Stimulated activated CD8-positive, alpha-beta memory T cell treated with anti-CD3 and anti-CD28 coated beads, Interleukin-12 subunit alpha, Interleukin-12 subunit beta, amount 100 ng/mL, for 1 hour (primary cell): ENCODE data around the gene PRMT7.

Experiments
- DNase-seq: peaks from one replicate; pipeline ENCODE4 v3.0.0-alpha.2; 2020; ENCODE audit warnings: low read depth

The PRMT7 gene

DNA sequence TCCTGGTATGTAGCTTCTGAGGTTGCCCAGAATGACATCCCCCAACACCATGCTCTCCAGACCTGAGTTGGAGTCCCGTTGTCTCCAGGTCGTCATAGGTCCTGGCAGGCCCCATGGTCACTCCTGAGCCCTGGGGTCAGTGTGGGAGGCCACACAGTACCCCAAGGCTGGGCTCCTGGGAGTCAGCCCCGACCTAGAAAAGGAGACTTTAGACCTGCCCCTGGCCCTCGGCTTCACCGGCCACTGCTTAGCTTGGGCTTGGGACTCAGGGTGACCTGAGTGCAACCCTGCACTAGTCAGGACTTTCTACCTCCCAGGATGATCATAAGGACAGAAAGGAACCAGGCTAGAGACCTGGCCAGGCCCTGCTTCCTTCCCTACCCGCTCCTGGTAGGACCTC lies 65.8 kb downstream of the PRMT7 start:
- no peak for DNase-seq

GRCh38 chr16:68377221-68377620 lies 66.4 kb downstream of the PRMT7 start:
- DNase-seq = no peak

DNA sequence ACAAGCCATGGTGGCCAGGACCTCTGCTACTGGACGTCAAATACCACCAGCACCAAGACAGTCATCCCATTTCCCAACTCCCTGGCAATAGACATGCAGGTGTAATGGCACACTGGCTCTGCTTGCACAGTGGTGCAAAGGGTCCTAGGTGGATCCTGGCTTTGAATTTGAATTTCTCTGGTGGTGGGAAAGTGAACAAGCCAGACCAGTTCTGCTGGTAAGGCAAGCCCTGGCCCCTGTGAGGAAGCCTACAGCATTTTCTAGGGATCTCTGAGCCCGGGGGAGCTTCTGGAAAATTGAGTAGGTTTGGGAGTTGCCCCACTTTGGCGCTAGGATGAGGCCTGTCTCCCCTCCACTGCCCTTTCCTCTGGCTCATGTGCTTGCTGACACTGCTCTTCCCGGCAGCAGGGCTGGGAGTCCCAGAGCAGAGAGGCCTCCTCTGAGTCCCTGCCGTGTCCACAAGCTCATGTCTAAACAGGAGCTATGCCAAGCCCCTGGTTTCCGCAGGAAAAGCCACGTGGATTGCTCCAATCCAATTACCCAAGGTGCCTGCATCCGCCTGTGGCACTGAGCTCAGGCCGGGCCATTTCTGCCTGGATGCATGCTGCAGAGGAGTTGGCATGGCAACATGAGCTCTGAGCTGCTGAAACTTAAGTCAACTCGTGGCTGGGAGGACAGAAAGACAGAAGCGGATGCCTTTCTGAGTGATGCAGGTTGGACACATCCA lies 67.0 kb downstream of the PRMT7 start:
- DNase-seq = no peak

DNA sequence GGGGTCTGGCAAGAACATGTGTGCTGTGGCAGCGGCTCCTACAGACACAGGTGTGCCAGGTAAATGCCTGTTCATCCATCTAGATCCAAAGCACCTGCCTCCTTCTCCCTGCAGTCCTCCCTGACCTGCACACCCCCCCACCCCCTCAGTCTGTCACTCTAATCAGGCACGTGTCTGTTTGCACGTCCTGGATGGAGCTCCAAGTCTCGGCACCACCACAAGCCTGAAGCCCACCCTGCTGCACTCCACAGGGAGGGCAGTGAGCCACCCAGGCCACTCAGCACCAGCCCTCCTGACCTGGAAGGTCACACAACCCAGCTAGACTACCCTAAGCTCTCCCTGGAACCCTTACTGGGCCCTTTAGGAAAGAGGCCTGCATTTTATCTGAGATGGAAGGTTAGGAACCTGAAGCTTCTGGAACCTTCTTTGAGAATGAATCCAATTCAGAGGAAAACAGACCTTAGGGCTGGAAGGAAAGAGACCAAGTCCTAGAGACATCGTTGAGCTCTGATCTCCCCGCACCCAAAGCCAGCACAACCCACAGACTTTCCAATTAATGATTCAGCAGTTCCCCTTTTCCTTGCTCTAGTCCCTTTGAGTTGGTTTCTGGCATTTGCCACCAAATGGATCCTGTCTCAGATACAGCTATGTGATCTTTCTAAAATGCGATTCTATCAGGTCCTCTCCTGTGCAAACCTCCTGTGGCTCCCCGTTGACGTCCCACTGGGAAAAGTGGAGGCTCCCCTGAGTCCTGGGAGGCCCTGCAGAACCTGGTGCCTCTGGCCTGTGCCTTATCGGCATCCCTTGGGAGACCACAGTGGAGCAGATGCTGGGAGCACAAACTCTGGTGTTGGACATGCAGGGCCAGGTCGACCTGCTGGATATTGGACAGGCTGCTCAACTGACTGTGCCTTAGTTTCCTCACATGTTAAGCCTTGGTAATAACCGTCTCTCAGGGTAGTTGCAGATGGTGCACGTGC lies 67.9 kb downstream of the PRMT7 start:
- no peak for DNase-seq

DNA sequence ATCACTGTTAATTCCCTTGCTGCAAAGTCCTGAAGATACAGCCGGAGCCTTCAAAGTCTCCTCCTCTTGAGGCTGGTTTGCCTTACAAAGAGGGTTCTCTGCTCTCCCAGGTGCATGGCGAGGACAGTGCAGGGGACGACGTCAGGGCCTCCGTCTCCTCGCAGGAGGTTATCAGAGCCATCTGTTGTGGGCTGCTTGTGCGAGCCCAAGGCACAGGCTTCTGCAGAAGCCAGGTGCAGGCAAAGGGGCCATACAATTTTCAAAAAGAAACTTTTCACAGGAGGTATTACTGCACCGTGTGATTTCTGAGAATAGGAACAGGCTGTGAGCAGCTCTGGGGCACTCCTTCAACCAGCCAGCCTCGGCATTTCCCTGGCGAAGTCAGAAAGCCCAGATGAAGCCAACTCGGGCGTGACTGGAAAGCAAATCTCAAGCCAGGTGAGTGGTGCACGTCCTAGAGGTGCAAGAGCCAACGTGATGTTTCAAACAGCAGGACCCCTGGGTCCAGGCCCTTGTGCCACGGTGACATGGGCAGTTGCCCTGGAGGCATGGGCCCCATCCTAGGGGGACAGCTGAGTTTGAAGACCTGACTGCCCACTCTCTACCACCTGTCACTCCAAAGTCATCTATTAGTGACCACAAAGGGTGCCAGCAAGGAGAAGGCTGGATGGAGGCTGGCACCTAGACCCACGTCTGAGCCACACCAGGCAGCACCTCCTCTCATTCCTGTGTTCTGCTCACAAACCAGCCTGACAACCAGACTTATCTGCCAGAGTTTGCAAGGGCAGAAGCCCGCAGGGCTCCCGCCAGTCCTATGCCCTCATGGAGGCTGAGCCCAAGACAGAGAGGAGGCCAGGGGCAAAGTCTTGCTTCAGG lies 68.9 kb downstream of the PRMT7 start:
- DNase-seq = no peak

DNA sequence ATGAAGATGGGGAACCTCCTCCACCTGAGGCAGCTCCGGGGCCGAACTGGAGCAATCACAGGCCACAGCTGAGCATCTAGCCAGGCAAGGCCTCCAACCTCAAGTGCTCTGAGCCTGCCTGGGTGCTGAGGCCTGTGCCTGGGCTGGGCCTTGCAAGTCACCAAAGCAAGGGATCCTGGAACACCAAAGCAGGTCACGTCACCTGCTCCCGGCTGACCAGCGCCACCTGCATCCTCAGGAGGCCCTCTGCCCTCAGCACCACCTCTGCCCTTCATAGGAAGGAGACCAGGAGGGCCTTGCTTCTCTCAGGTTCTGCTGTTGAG lies 69.5 kb downstream of the PRMT7 start:
- DNase-seq = no peak

- DNase-seq = no peak
These were observed 70.0 kb downstream of the PRMT7 start for GRCh38 chr16:68380676-68381362.

- no peak for DNase-seq
These were observed 70.5 kb downstream of the PRMT7 start for GRCh38 chr16:68381363-68381724.

- DNase-seq = no peak
These were observed 71.5 kb downstream of the PRMT7 start for GRCh38 chr16:68382296-68382718.

- no peak for DNase-seq
These were observed 73.0 kb downstream of the PRMT7 start for GRCh38 chr16:68383858-68384257.

GRCh38 chr16:68384288-68385161 lies 73.7 kb downstream of the PRMT7 start:
- no peak for DNase-seq

DNA sequence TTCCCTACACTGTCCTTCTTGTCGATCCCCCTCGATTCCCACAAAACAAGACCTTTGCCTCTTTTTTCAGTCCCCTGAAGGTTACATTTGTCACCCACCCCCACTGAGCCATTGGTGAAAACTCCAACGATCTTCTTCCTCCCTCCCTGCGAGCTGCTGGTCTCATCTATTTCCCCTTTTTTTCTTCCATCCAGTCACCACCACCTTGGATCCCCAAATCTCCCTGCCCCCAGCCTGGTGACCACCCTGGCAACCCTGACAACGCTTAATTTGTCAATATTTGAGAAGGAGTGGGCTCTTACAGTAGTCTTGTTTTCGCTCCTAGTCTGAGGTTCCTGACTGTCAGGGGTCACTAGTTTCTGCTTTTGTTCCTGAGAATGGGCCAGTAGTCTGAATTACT lies 74.6 kb downstream of the PRMT7 start:
- no peak for DNase-seq

GRCh38 chr16:68386628-68387027 lies 75.8 kb downstream of the PRMT7 start:
- no peak for DNase-seq

DNA sequence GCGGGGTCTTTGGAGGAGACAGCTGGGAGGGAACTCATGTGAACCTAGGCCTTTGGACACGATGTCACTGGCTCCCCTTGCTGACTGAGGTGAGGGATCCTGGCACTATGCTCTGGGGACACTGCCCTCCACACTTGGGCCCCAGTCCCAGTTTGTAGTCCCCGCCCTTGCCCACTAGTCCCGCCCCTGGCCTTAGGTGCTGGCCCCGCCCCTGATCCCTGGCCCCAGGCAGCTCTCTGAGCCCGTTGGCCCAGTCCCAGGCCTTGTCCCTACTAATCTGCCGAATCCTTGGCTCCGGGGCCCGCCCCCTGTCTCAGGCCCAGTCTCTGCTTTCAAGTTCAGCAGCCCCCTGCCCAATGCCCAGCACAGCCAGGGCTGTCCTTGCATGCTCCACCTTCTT lies 76.5 kb downstream of the PRMT7 start:
- DNase-seq = no peak

DNA sequence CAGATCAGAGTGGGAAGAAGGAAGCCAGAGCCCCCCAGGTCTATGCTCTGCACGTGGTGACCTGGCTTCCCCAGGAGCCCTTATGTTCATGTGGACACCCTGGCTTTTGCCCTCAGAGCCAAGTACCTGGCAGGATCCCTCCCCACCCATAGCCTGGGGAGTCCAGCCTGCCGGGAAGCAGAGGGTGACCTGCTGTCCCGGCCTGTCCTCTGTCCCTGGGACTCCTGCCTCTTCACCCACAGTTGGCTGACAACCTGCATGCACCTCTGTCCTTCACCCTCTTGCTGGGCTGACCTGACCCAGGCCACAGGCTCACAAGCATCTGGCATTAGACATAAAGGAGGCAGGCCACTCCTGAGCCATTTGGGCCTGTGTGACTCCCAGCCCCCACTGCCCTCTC lies 77.3 kb downstream of the PRMT7 start:
- DNase-seq = no peak

- DNase-seq = no peak
These were observed 78.2 kb downstream of the PRMT7 start for GRCh38 chr16:68389006-68389405.

DNA sequence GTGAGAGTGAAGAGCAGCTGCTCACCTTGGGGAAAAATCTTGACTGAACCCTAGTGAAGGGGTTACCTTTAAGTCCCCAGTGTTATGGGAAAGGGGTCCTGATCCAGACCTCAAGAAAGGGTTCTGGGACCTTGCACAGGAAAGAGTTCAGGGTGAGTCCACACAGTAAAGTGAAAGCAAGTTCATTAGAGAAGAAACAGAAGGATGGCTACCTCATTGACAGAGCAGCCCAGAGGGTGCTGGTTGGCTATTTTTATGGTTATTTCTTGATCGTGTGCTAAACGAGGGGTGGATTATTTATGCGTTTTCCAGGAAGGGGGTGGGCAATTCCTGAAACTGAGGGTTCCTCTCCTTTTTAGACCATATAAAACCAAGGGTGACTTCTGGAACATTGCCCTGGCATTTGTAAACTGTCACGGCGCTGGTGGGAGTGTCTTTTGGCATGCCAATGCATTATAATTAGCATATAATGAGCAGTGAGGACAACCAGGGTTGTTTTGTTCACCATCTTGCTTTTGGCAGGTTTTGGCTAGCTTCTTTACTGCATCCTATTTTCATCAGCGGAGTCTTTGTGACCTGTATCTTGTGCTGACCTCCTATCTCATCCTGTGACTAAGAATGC lies 79.0 kb downstream of the PRMT7 start:
- DNase-seq = no peak

GRCh38 chr16:68393333-68393732 lies 82.5 kb downstream of the PRMT7 start:
- DNase-seq = no peak

- DNase-seq = no peak
These were observed 84.5 kb downstream of the PRMT7 start for GRCh38 chr16:68395167-68395786.

DNA sequence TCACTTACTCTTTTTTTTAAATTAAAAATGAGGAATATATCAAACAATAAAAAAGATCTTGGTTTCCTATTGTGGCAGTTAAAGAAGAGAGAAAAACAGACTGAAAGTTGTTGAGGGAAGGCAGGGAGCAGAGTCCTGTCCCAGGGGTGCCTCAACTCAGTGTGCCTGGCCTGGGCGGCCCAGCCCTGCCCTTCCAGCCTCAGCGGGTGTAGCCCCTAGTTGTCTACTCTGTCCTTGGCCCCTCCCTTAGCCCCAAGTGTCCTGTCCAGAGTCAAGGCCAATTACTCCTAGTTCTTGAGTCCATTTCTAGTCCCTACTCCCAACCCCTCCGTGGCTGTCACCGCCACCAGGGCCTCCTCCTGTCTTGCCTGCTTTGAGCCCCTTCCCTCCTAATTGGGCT lies 85.0 kb downstream of the PRMT7 start:
- DNase-seq = no peak
